ENCODE results near the gene CSNK1A1L. TPM values are rescaled to one million over a fixed set of nuclear protein-coding genes. Genes with fewer than 3 reads are reported as not detected.

CSNK1A1L gene
- total and polyA plus RNA-seq, 10 of the 15 experiments (the other 5 are each of a cell fraction or from before 2014, with no cell fraction given), result not detected

DNA sequence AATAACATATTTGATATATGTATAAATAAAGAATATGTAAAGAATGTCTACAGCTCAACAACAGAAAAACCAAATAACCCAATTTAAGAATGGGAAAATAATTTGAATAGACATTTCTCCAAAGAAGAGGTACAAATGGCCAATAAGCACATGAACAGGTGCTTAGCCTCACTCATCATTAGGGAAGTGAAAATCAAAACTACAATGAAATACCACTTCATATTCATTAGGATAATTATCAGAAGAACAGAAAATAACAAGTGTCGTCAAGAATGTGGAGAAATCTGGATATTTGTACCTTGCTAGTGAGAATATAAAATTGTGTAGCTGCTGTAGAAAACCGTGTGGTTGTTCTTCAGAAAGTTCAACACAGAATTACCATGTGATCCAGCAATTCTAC is 37.6 kb downstream of the CSNK1A1L start:
- no peak overlapping the region for H3K4me2 ChIP-seq (ENCODE audit: control insufficient read depth, insufficient read depth)
- in situ Hi-C loops (cut with MboI) (loop anchor here (10.0 to 25.0 kb wide), 3 partner anchors 213 to 1294 kb away; no protein-coding TSS in a partner anchor), intact Hi-C loops (cut with micrococcal nuclease; ENCODE audit: unreplicated experiment) (loop anchor here (2.0 to 10.0 kb wide), 3 partner anchors 69 to 721 kb away; partner anchors contain the start of genes ALG5 and SPART)
- H2AFZ ChIP-seq (ENCODE audit: control insufficient read depth, low read depth, low read length), result no peak overlapping the region
- no peak for TF ChIP-seq SMAD5 (IDR thresholded peaks at IDR 0.05; ENCODE audit: low read depth)
- peak; percentile 64; the same call in 1 of the 2 replicates for TF ChIP-seq SPI1 (IDR thresholded peaks at IDR 0.05; ENCODE audit: borderline replicate concordance, insufficient read depth, low read depth, low read length)
- peak; percentile 89 for TF ChIP-seq MTA2 (IDR thresholded peaks at IDR 0.05; ENCODE audit: low read depth)
- no peak for TF ChIP-seq POLR2AphosphoS2 (IDR thresholded peaks at IDR 0.05; ENCODE audit: low read depth, low read length)
- no peak for TF ChIP-seq ZNF24 (IDR thresholded peaks at IDR 0.05)
- TF ChIP-seq, protein P1, sequence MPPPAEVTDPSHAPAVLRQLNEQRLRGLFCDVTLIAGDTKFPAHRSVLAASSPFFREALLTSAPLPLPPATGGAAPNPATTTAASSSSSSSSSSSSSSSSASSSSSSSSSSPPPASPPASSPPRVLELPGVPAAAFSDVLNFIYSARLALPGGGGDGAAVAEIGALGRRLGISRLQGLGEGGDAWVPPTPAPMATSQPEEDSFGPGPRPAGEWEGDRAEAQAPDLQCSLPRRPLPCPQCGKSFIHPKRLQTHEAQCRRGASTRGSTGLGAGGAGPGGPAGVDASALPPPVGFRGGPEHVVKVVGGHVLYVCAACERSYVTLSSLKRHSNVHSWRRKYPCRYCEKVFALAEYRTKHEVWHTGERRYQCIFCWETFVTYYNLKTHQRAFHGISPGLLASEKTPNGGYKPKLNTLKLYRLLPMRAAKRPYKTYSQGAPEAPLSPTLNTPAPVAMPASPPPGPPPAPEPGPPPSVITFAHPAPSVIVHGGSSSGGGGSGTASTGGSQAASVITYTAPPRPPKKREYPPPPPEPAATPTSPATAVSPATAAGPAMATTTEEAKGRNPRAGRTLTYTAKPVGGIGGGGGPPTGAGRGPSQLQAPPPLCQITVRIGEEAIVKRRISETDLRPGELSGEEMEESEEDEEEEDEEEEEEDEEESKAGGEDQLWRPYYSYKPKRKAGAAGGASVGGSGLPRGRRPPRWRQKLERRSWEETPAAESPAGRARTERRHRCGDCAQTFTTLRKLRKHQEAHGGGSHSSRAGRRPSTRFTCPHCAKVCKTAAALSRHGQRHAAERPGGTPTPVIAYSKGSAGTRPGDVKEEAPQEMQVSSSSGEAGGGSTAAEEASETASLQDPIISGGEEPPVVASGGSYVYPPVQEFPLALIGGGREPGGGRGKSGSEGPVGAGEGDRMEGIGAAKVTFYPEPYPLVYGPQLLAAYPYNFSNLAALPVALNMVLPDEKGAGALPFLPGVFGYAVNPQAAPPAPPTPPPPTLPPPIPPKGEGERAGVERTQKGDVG (CRISPR knock-in tag; IDR thresholded peaks at IDR 0.05), result no peak
- no peak for TF ChIP-seq LARP7 (IDR thresholded peaks at IDR 0.05)
- TF ChIP-seq ZNF622 (IDR thresholded peaks at IDR 0.05), result no peak
- TF ChIP-seq SREBF2 (IDR thresholded peaks at IDR 0.05; ENCODE audit: low read length), result no peak
- TF ChIP-seq NFXL1 (IDR thresholded peaks at IDR 0.05; ENCODE audit: borderline replicate concordance), result no peak
- no peak for TF ChIP-seq POLR2AphosphoS5 (IDR thresholded peaks at IDR 0.05; ENCODE audit: low read length)
- TF ChIP-seq SIX5 (IDR thresholded peaks at IDR 0.05; ENCODE audit: low read depth, low read length, severe bottlenecking), result no peak
- TF ChIP-seq DPF2 (IDR thresholded peaks at IDR 0.05), result 0 out of 2 replicates have a peak, but pooled peaks have one; percentile 19
- TF ChIP-seq, protein P2, sequence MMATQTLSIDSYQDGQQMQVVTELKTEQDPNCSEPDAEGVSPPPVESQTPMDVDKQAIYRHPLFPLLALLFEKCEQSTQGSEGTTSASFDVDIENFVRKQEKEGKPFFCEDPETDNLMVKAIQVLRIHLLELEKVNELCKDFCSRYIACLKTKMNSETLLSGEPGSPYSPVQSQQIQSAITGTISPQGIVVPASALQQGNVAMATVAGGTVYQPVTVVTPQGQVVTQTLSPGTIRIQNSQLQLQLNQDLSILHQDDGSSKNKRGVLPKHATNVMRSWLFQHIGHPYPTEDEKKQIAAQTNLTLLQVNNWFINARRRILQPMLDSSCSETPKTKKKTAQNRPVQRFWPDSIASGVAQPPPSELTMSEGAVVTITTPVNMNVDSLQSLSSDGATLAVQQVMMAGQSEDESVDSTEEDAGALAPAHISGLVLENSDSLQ (IDR thresholded peaks at IDR 0.05), result no peak
- H3K36me3 ChIP-seq (ENCODE audit: control insufficient read depth in 2 of 2, insufficient read depth in 2 of 2, low read length in 1 of 2), result no peaks in the 10 kb centered on the region
- 0% methylated on average over 2 of the region's 2 CpGs for WGBS (ENCODE audit: insufficient coverage, insufficient replicate concordance, low lambda C conversion rate, missing lambda C conversion rate)
- ATAC-seq (peak; percentile 76), FAIRE-seq (no peak), DNase-seq (ENCODE audit: low read depth, low spot score) (no peak)
- H3K4me3 ChIP-seq, result no peak overlapping the region
- H3K79me2 ChIP-seq (ENCODE audit: control insufficient read depth, insufficient read depth, low read length), result no peaks in the 10 kb centered on the region
- POLR2A ChIA-PET, result no interaction called here
- no peaks in the 10 kb centered on the region for H4K20me1 ChIP-seq (ENCODE audit: control insufficient read depth, insufficient read depth)
- no TSS peak for BruUV-seq (replicated peaks)
- H3K27ac ChIP-seq (ENCODE audit: control insufficient read depth, insufficient read depth), result no peak overlapping the region
- RAD21 ChIA-PET (ENCODE audit: unreplicated experiment), result interaction anchor here (1.6 kb wide), 1 partner anchor 651 kb away, joined by 4 read pairs; no protein-coding TSS in a partner anchor
- SMC1A ChIA-PET (ENCODE audit: uncharacterized antibody, unreplicated experiment), result interaction anchor here (1.6 kb wide), 1 partner anchor 210 kb away, joined by 5 read pairs; no protein-coding TSS in a partner anchor
- no peak overlapping the region for H3K9ac ChIP-seq (ENCODE audit: control insufficient read depth, insufficient read depth, low read length)
- CTCF ChIA-PET, result interaction anchor here (0.9 to 2.2 kb wide), 6 partner anchors 19 to 647 kb away, joined by 3 to 7 read pairs (median 4); no protein-coding TSS in a partner anchor
- H3K27me3 ChIP-seq (replicated peaks in 1 of 2; ENCODE audit: control insufficient read depth in 2 of 2, insufficient read depth in 2 of 2, low read length in 1 of 2), result no peaks in the 10 kb centered on the region; a peak in 1 of 4 replicates
- H3K4me1 ChIP-seq (ENCODE audit: control insufficient read depth, insufficient read depth, low read length), result no peaks in the 10 kb centered on the region
- H3K9me3 ChIP-seq (replicated peaks; ENCODE audit: control insufficient read depth, insufficient read depth, low read length), result no peaks in the 10 kb centered on the region
